ENCODE measurements around the gene PRAMEF1.
"Not testable (repeated sequence)": the region's sequence is repeated elsewhere in the genome, so short reads cannot be mapped to it uniquely, and the experiment has no call there.

Gene PRAMEF1

DNA sequence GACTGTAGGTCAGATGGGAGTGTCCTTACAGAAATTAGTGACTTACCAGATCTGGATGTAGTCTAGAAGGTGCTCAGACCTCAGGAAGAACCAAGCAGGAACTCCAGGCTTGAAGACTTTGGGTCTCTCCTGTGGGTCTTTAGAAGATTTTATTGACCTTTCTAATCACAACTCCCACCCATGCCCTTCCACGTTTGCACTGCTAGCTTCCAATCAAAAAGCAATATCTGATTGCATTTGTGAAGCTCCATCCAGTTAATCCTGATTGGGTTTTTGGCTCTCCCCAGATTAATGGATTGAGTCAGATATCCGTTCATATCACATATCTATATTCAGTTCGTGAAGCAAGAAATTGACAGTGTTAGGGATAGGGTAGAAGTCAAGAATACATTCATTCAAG lies 40.1 kb downstream of the PRAMEF1 start, which contains the start of gene PRAMEF11:
PRAMEF11 (minus strand) TSS at position 101 of the 400 bp plus-strand sequence. CDS start 2,621 bp downstream, outside the sequence.
- H3K4me3 ChIP-seq (ENCODE audit: low read depth in 1 of 2, low read length in 2 of 2); H3K4me1 ChIP-seq (ENCODE audit: control insufficient read depth in 1 of 2, insufficient read depth in 2 of 2, low read length in 2 of 2): not testable (repeated sequence)

DNA sequence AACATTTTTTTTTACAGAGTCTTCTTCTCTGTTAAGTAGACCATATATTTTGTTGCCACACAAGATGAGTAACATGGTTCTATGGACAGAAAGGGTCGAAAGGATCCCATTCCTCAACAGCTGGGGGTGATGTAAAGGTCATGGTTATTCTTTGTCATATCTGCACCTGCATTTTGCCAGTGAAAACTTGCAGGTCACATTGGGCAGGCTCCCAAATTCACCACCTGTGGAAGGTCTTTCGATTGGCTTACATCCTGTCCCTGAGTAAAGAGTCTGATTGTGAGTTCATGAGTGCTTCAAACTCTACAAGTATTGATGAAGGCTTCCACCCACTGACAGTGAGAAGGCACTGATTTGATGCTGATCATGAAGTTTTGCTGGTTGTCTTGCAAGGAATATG lies 42.1 kb downstream of the PRAMEF1 start:
- not testable (repeated sequence) for H3K9me3 ChIP-seq (ENCODE audit: control insufficient read depth in 1 of 2, low read length in 2 of 2); H3K4me3 ChIP-seq (ENCODE audit: low read depth in 1 of 2, low read length in 2 of 2); H3K4me1 ChIP-seq (ENCODE audit: control insufficient read depth in 1 of 2, insufficient read depth in 2 of 2, low read length in 2 of 2); H3K36me3 ChIP-seq (ENCODE audit: control insufficient read depth in 1 of 2, insufficient read depth in 2 of 2, low read length in 2 of 2); H3K27ac ChIP-seq (ENCODE audit: low read length); H3K27me3 ChIP-seq (ENCODE audit: low read depth, low read length)

More for the DNA sequence above, 40.1 kb downstream of the PRAMEF1 start, which contains the start of gene PRAMEF11:
- H3K36me3 ChIP-seq (ENCODE audit: control insufficient read depth in 1 of 2, insufficient read depth in 2 of 2, low read length in 2 of 2); H3K27me3 ChIP-seq (ENCODE audit: low read depth, low read length); H3K27ac ChIP-seq (ENCODE audit: low read length); H3K9me3 ChIP-seq (ENCODE audit: control insufficient read depth in 1 of 2, low read length in 2 of 2): not testable (repeated sequence)

Measured in muscle layer of duodenum (tissue), 2 donors.